H1 (cell line): ENCODE data around the gene LSM4. TPM values are rescaled to one million over a fixed set of nuclear protein-coding genes. Genes with fewer than 3 reads are reported as not detected.

Experiments used
- CTCF ChIA-PET: fragments of 300-600 bp; sonication (Branson Sonifier 250); formaldehyde crosslinking; loops from one replicate; lab custom pipeline; 2021; ENCODE audit not compliant: partially characterized antibody; lab: Charles Lee
- POLR2A ChIA-PET: fragments of 300-600 bp; sonication (Branson Sonifier 250); formaldehyde crosslinking; loops from one replicate; lab custom pipeline; 2021; ENCODE audit warnings: inconsistent platforms; ENCODE audit not compliant: partially characterized antibody; lab: Charles Lee
- DNase-seq, 2 experiments: peaks; one replicate each; pipeline versions ENCODE4 v3.0.0 to v3.0.0-alpha.2; 2010 to 2022; ENCODE audit warnings: low spot score in 2 of 2, low read depth in 1 of 2, mixed read lengths in 1 of 2
- FAIRE-seq: peaks from 2 replicates; lab custom pipeline; 2011; peaks lifted over from hg19 to GRCh38; lab: Jason Lieb, UNC
- H2AFZ ChIP-seq: 2 replicates; pipeline ENCODE4 v1.8.1; 2012; ENCODE audit warnings: low read length, inconsistent platforms
- H2AK5ac ChIP-seq: 2 replicates; pipeline ENCODE4 v1.6.1; 2013; ENCODE audit warnings: low read depth, low read length
- H2BK120ac ChIP-seq: replicated peaks from 2 replicates; pipeline ENCODE3; 2013; ENCODE audit warnings: low read depth, low read length, inconsistent platforms
- H2BK12ac ChIP-seq: 2 replicates; pipeline ENCODE4 v1.6.1; 2013; ENCODE audit warnings: low read depth, low read length
- H2BK15ac ChIP-seq: 2 replicates; pipeline ENCODE4 v1.6.1; 2013; ENCODE audit warnings: low read length
- H2BK20ac ChIP-seq: 2 replicates; pipeline ENCODE4 v1.6.1; 2013; ENCODE audit warnings: low read length
- H2BK5ac ChIP-seq: 2 replicates; pipeline ENCODE4 v1.6.1; 2013; ENCODE audit warnings: low read depth, low read length
- H3K14ac ChIP-seq: 2 replicates; pipeline ENCODE4 v1.6.1; 2013; ENCODE audit warnings: inconsistent platforms; ENCODE audit not compliant: insufficient read length
- H3K18ac ChIP-seq: 2 replicates; pipeline ENCODE4 v1.6.1; 2013; ENCODE audit warnings: low read length; ENCODE audit errors: extremely low read depth
- H3K23ac ChIP-seq: 2 replicates; pipeline ENCODE4 v1.6.1; 2013; ENCODE audit warnings: inconsistent platforms; ENCODE audit not compliant: insufficient read length
- H3K23me2 ChIP-seq: 2 replicates; pipeline ENCODE4 v1.6.1; 2013; ENCODE audit warnings: low read depth, low read length
- H3K27ac ChIP-seq: 2 replicates; pipeline ENCODE4 v1.6.1; 2011; ENCODE audit warnings: low read depth, low read length, inconsistent platforms
- H3K27me3 ChIP-seq, 4 experiments: replicated peaks in 1 of 4; 1 replicate in 1 of 4; 2 replicates in 3 of 4; pipeline versions ENCODE4 v1.6.1 to v1.8.1; 2011 to 2013; ENCODE audit warnings: low read length in 3 of 4, mild to moderate bottlenecking in 3 of 4, inconsistent platforms in 2 of 4, mixed read lengths in 2 of 4, moderate library complexity in 1 of 4; ENCODE audit not compliant: control insufficient read depth in 3 of 4, insufficient read depth in 3 of 4; ENCODE audit errors: extremely low read depth in 1 of 4
- H3K36me3 ChIP-seq, 4 experiments: 2 replicates each; pipeline versions ENCODE4 v1.6.1 to v1.8.1; 2011 to 2013; ENCODE audit warnings: mild to moderate bottlenecking in 4 of 4, low read length in 3 of 4, moderate library complexity in 2 of 4, control low read depth in 1 of 4, inconsistent platforms in 1 of 4; ENCODE audit not compliant: insufficient read depth in 4 of 4, control insufficient read depth in 2 of 4
- H3K4ac ChIP-seq: replicated peaks from 2 replicates; pipeline ENCODE3; 2013; ENCODE audit warnings: low read length, low read depth, mixed read lengths, inconsistent platforms; ENCODE audit not compliant: insufficient read length
- H3K4me1 ChIP-seq, 4 experiments: replicated peaks in 1 of 4; 1 replicate in 1 of 4; 2 replicates in 3 of 4; pipeline versions ENCODE4 v1.6.1 to v1.8.1; 2011 to 2013; ENCODE audit warnings: low read length in 3 of 4, inconsistent platforms in 2 of 4, mixed read lengths in 1 of 4; ENCODE audit not compliant: insufficient read depth in 4 of 4, control insufficient read depth in 3 of 4
- H3K4me2 ChIP-seq, 2 experiments: 2 replicates each; pipeline versions ENCODE4 v1.6.1 to v1.8.1; 2011 to 2013; ENCODE audit warnings: low read depth in 2 of 2, low read length in 2 of 2, control low read depth in 1 of 2, inconsistent platforms in 1 of 2, mild to moderate bottlenecking in 1 of 2; ENCODE audit not compliant: insufficient read depth in 1 of 2
- H3K4me3 ChIP-seq, 4 experiments: fragments of 200-600, 300-600 bp in 1 of 4; sonication (generic), shearing (Covaris generic), sonication (Bioruptor Twin) in 1 of 4; 2 replicates each; pipeline versions ENCODE4 v1.5.1 to v1.8.1; 2011 to 2016; ENCODE audit warnings: low read length in 4 of 4, low read depth in 3 of 4, control low read depth in 2 of 4, inconsistent platforms in 2 of 4, mild to moderate bottlenecking in 2 of 4, mixed read lengths in 1 of 4, moderate library complexity in 1 of 4; ENCODE audit not compliant: insufficient read depth in 2 of 4; ENCODE audit errors: extremely low read depth in 1 of 4
- H3K56ac ChIP-seq: replicated peaks from 2 replicates; pipeline ENCODE3; 2013; ENCODE audit warnings: low read depth, mild to moderate bottlenecking, mixed read lengths, low read length, inconsistent platforms; ENCODE audit not compliant: insufficient read length
- H3K79me1 ChIP-seq: 2 replicates; pipeline ENCODE4 v1.6.1; 2013; ENCODE audit warnings: low read depth, low read length, control low read depth
- H3K79me2 ChIP-seq, 2 experiments: 2 replicates each; pipeline versions ENCODE4 v1.6.1 to v1.8.1; 2012 to 2013; ENCODE audit warnings: low read length in 2 of 2, mild to moderate bottlenecking in 2 of 2, inconsistent platforms in 1 of 2; ENCODE audit not compliant: insufficient read depth in 2 of 2, control insufficient read depth in 1 of 2
- H3K9ac ChIP-seq, 4 experiments: replicated peaks in 1 of 4; 1 replicate in 1 of 4; 2 replicates in 3 of 4; pipeline versions ENCODE4 v1.6.1 to v1.8.1; 2011 to 2013; ENCODE audit warnings: low read depth in 3 of 4, low read length in 3 of 4, control low read depth in 2 of 4, mild to moderate bottlenecking in 2 of 4, moderate library complexity in 2 of 4, inconsistent platforms in 1 of 4; ENCODE audit errors: extremely low read depth in 1 of 4
- H3K9me3 ChIP-seq, 2 experiments: 2 replicates each; pipeline versions ENCODE4 v1.6.1 to v1.8.1; 2012 to 2013; ENCODE audit warnings: mild to moderate bottlenecking in 2 of 2, moderate library complexity in 2 of 2, control low read depth in 1 of 2, inconsistent platforms in 1 of 2, low read depth in 1 of 2, low read length in 1 of 2, mixed read lengths in 1 of 2; ENCODE audit not compliant: insufficient read depth in 2 of 2
- H4K20me1 ChIP-seq, 2 experiments: replicated peaks in 1 of 2; 2 replicates each; pipeline versions ENCODE3 to v1.8.1; 2011 to 2013; ENCODE audit warnings: inconsistent platforms in 2 of 2, low read length in 2 of 2, mild to moderate bottlenecking in 1 of 2; ENCODE audit not compliant: insufficient read depth in 2 of 2, control insufficient read depth in 1 of 2
- H4K5ac ChIP-seq: 2 replicates; pipeline ENCODE4 v1.6.1; 2013; ENCODE audit warnings: low read length, low read depth, mixed read lengths, inconsistent platforms; ENCODE audit not compliant: insufficient read length
- H4K8ac ChIP-seq: 2 replicates; pipeline ENCODE4 v1.8.0; 2013; ENCODE audit warnings: mild to moderate bottlenecking, moderate library complexity, low read length, inconsistent platforms; ENCODE audit not compliant: insufficient read depth; ENCODE audit errors: extremely low read depth
- H4K91ac ChIP-seq: replicated peaks from 2 replicates; pipeline ENCODE3; 2013; ENCODE audit warnings: low read length, mixed read lengths, inconsistent platforms; ENCODE audit not compliant: insufficient read length
- WGBS, 2 experiments: shearing (Covaris generic) in 1 of 2; methylation state at CpG; one replicate each; pipeline versions ENCODE4 v1.1.6 to v1.1.7; 2013 to 2015; ENCODE audit warnings: low lambda C conversion rate in 2 of 2, mixed read lengths in 2 of 2, inconsistent platforms in 1 of 2, low coverage in 1 of 2, missing lambda C conversion rate in 1 of 2; ENCODE audit not compliant: insufficient replicate concordance in 2 of 2, insufficient coverage in 1 of 2, insufficient read length in 1 of 2; ENCODE audit errors: extremely low coverage in 1 of 2, missing lambda C conversion rate in 1 of 2; 5-methylcytosine and 5-hydroxymethylcytosine counted together
- polyA plus RNA-seq, 7 experiments: library from polyadenylated mRNA; depleted of rRNA in 3 of 7; stranded (reverse) in 5 of 7; unstranded in 2 of 7; fragments of >200 nt in 5 of 7; fragments of 200-250 nt in 2 of 7; gene quantifications; 1 replicate in 5 of 7; 2 replicates in 1 of 7; 4 replicates in 1 of 7; pipeline versions ENCODE4 v1.2.1 to v1.2.3, GENCODE V29; 2011 to 2013; ENCODE audit warnings: missing spikeins in 2 of 7, mixed read lengths in 2 of 7
- total RNA-seq: library from RNA; stranded (reverse); fragmentation: NEBNext Ultra II Directional; extraction: Animal tissue kit (Norgen Biotek cat#: 25700); gene quantifications from 2 replicates; pipeline ENCODE4 v1.2.1, GENCODE V29; 2021

Gene LSM4
- total and polyA plus RNA-seq, 2 of the 8 experiments (the other 6 are each of a cell fraction or from before 2014, with no cell fraction given) = 302 to 319 TPM

DNA sequence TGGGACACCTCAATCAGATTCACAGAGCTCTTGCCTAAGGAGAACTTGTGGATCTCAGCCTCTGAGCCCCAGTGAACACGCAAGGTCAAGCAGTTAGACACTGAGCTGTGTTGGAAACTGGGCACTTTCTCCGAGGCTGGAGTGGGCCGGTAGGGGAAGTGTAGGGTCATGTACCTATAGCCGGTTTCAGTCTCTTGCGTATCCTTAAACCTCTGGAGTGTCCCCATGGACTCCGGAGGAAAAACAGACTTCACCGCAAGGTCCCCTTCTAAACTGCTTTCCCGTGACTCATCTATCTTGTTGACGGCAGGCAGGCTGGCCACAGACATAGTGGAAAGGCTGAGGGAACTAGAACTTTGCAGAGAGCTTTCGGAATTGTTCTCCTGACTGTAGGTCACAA is 60.0 kb downstream of the LSM4 start:
- WGBS, 2 experiments = 96% methylated on average over 10 of the region's 10 CpGs; no CpG with 5 or more reads in 1 of the 2 experiments
- Histone ChIP-seq H3K27ac (no peak overlapping the region), H3K79me2 (no peaks in the 10 kb centered on the region), H3K4ac (no peak overlapping the region), H3K4me2 (no peak overlapping the region), H3K4me1 (no peaks in the 10 kb centered on the region), H3K27me3 (peaks cover 0 to 10% (median 0%) of the 10 kb centered on the region in 4 experiments; a peak in 3 of 7 replicates), H2AK5ac (peak overlapping the region; percentile 49; the same call in 1 of the 2 replicates), H4K8ac (no peak overlapping the region), H3K23ac (no peak overlapping the region), H3K14ac (no peak overlapping the region), H2BK15ac (0 out of 2 replicates have a peak overlapping the region, but pooled peaks have one; percentile 72), H3K4me3 (no peak overlapping the region), H3K56ac (no peak overlapping the region), H4K91ac (no peak overlapping the region), H3K18ac (no peak overlapping the region), H4K20me1 (peaks cover 0 to 1% of the 10 kb centered on the region in 2 experiments), H2BK12ac (no peak overlapping the region), H3K79me1 (no peaks in the 10 kb centered on the region; the same call in 1 of the 2 replicates), H4K5ac (no peak overlapping the region), H2BK5ac (no peak overlapping the region), H2AFZ (no peak overlapping the region), H3K36me3 (no peaks in the 10 kb centered on the region; a peak in 1 of 8 replicates), H2BK20ac (no peak overlapping the region), H2BK120ac (no peak overlapping the region), H3K9ac (no peak overlapping the region), H3K23me2 (no peaks in the 10 kb centered on the region), H3K9me3 (no peaks in the 10 kb centered on the region)
- FAIRE-seq (no peak), DNase-seq (no peak)
- CTCF ChIA-PET = interaction anchor here (0.6 to 3.9 kb wide), 5 partner anchors 15 to 101 kb away, joined by 3 to 21 read pairs (median 3); no protein-coding TSS in a partner anchor
- POLR2A ChIA-PET = interaction anchor here (0.6 to 3.8 kb wide), 6 partner anchors 12 to 55 kb away, joined by 3 to 19 read pairs (median 4); partner anchors contain the start of genes IQCN and JUND
